ENCODE data around the gene C18orf32. TPM values are rescaled to one million over a fixed set of nuclear protein-coding genes. Genes with fewer than 3 reads are reported as not detected.

C18orf32 gene
- total and polyA plus RNA-seq, 2 of the 13 experiments (the other 11 are each of a cell fraction or from before 2014, with no cell fraction given): 17.6 to 20.6 TPM

DNA sequence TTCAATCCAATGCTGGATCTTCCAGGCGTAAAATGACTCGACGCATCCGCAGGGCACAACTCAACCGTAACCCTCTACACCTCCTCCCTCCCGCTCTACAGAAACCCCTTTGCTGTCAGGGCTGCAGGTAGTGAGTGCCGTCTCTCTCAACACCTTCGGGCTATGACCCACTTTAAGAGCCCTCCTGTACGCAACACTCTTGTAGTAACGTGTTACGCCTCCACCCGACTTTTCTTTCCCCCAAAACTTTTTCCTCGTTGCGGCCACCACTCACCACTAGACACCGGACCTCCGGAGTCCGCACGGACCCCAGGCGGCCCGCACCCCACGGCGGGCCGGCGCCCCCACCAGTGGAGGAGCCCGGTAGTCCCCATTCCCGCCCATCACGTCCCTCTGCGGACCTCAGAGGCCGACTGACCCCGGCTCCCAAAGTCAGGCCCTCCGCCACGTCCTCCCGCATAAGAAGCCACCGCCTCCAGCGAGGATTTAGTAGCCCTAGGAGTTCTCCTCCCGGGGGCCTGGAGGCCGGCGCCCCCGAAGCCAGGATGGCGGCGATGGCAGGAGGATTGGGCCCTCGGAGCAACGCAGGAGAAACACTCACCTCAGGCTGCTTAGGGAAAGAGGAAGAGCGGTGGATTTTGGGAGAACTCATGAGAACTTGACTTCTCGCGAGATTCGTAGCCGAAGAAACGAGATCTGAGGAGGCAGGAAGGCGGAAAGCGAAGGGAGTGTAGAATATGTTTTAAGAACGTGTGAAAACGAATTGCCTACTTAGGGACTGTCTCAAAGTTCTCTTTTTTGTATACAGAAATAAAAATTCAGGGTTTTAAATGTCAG is 5.0 kb upstream of the C18orf32 start, which contains the start of gene RPL17:
RPL17 (minus strand) TSS at position 609 of the 837 bp plus-strand sequence.
- peak within 1 kb of the TSS; percentile 88 for H3K27ac ChIP-seq (ENCODE audit: extremely low read length, insufficient read depth, low read length)
- peak within 1 kb of the TSS; percentile 82 for H2AFZ ChIP-seq (ENCODE audit: low read length)
- peak within 1 kb of the TSS; percentile 72 for H3K4me2 ChIP-seq (ENCODE audit: low read depth, low read length)
- intact Hi-C loops (cut with micrococcal nuclease; ENCODE audit: unreplicated experiment) (loop anchor here (1.0 kb wide), 1 partner anchor 32 kb away; the partner anchor contains the start of gene DYM), in situ Hi-C loops (cut with HindIII; ENCODE audit: extremely low pct_ligation_motif_present, low pct_unique_long_range_greater_than_20kb) (no loop called here)
- peak within 1 kb of the TSS; percentile 84 to 90 (median 88) for H3K4me3 ChIP-seq (replicated peaks in 1 of 3; ENCODE audit: insufficient read depth in 1 of 3, low read depth in 2 of 3, low read length in 3 of 3)
- ChIA-PET CTCF (ENCODE audit: low intra/inter-chr PET ratio, low total read pairs) (no interaction called here), POLR2A (no interaction called here)
- peaks cover 69% of the 10 kb centered on the region for H3K4me1 ChIP-seq (ENCODE audit: insufficient read depth, low read length)
- peaks cover 28% of the 10 kb centered on the region for H3K79me2 ChIP-seq (ENCODE audit: insufficient read depth, low read length)
- FAIRE-seq (peak; percentile 47), DNase-seq (ENCODE audit: low spot score) (peak; percentile 98), ATAC-seq (peak; percentile 89)
- H3K9ac ChIP-seq (ENCODE audit: insufficient read depth, low read depth, low read length): peak within 1 kb of the TSS; percentile 94
- WGBS (ENCODE audit: low lambda C conversion rate): 0% methylated on average over 50 of the region's 53 CpGs
- no peaks in the 10 kb centered on the region; a peak in 1 of 5 replicates for H3K27me3 ChIP-seq (ENCODE audit: control insufficient read depth in 1 of 2, insufficient read depth in 2 of 2, low read length in 2 of 2)
- peaks cover 24% of the 10 kb centered on the region for H4K20me1 ChIP-seq (ENCODE audit: insufficient read depth, low read length)
- H3K36me3 ChIP-seq (replicated peaks in 1 of 2; ENCODE audit: control insufficient read depth in 1 of 2, insufficient read depth in 2 of 2, low read length in 2 of 2): peaks cover 2 to 25% of the 10 kb centered on the region in 2 experiments; a peak in 3 of 5 replicates
- BruUV-seq (replicated peaks): no TSS peak
- no peaks in the 10 kb centered on the region for H3K9me3 ChIP-seq (ENCODE audit: low read length)
- TF ChIP-seq MAFG (CRISPR knock-in tag; IDR thresholded peaks at IDR 0.05) (no peak), KMT2B (CRISPR knock-in tag; IDR thresholded peaks at IDR 0.05) (peak; percentile 82), SIN3A (IDR thresholded peaks at IDR 0.05; ENCODE audit: borderline replicate concordance, low read depth, low read length) (peak; percentile 85; the same call in 1 of the 2 replicates), TRIM22 (IDR thresholded peaks at IDR 0.05) (no peak), PHF21A (CRISPR knock-in tag; IDR thresholded peaks at IDR 0.05) (peak; percentile 54; the same call in 1 of the 2 replicates), TEF (CRISPR knock-in tag; IDR thresholded peaks at IDR 0.05) (0 out of 2 replicates have a peak, but pooled peaks have one; percentile 32), ZNF33B (CRISPR knock-in tag; IDR thresholded peaks at IDR 0.05) (no peak), CEBPG (CRISPR knock-in tag; IDR thresholded peaks at IDR 0.05) (0 out of 2 replicates have a peak, but pooled peaks have one; percentile 39), ZNF232 (CRISPR knock-in tag; IDR thresholded peaks at IDR 0.05; ENCODE audit: borderline replicate concordance) (peak; percentile 68; the same call in 1 of the 2 replicates), ASH2L (IDR thresholded peaks at IDR 0.05; ENCODE audit: insufficient read length, low read depth, low read length) (peak; percentile 98)
- TF ChIP-seq, protein P1, sequence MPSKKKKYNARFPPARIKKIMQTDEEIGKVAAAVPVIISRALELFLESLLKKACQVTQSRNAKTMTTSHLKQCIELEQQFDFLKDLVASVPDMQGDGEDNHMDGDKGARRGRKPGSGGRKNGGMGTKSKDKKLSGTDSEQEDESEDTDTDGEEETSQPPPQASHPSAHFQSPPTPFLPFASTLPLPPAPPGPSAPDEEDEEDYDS (CRISPR knock-in tag; IDR thresholded peaks at IDR 0.05): peak; percentile 94
- TF ChIP-seq, protein P2, sequence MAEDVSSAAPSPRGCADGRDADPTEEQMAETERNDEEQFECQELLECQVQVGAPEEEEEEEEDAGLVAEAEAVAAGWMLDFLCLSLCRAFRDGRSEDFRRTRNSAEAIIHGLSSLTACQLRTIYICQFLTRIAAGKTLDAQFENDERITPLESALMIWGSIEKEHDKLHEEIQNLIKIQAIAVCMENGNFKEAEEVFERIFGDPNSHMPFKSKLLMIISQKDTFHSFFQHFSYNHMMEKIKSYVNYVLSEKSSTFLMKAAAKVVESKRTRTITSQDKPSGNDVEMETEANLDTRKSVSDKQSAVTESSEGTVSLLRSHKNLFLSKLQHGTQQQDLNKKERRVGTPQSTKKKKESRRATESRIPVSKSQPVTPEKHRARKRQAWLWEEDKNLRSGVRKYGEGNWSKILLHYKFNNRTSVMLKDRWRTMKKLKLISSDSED (CRISPR knock-in tag; IDR thresholded peaks at IDR 0.05): no peak
- TF ChIP-seq, protein P3, sequence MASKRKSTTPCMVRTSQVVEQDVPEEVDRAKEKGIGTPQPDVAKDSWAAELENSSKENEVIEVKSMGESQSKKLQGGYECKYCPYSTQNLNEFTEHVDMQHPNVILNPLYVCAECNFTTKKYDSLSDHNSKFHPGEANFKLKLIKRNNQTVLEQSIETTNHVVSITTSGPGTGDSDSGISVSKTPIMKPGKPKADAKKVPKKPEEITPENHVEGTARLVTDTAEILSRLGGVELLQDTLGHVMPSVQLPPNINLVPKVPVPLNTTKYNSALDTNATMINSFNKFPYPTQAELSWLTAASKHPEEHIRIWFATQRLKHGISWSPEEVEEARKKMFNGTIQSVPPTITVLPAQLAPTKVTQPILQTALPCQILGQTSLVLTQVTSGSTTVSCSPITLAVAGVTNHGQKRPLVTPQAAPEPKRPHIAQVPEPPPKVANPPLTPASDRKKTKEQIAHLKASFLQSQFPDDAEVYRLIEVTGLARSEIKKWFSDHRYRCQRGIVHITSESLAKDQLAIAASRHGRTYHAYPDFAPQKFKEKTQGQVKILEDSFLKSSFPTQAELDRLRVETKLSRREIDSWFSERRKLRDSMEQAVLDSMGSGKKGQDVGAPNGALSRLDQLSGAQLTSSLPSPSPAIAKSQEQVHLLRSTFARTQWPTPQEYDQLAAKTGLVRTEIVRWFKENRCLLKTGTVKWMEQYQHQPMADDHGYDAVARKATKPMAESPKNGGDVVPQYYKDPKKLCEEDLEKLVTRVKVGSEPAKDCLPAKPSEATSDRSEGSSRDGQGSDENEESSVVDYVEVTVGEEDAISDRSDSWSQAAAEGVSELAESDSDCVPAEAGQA (IDR thresholded peaks at IDR 0.05; ENCODE audit: low read depth): no peak
- TF ChIP-seq, protein P3 (CRISPR knock-in tag; IDR thresholded peaks at IDR 0.05; ENCODE audit: borderline replicate concordance): no peak

All from HepG2 (cell line).